C1 segment of cervical spinal cord (tissue), 14 donors: Measurements from ENCODE around the gene LRMDA.
A peak's percentile ranks its signal among the peaks of the same experiment; 100 is the strongest.

Experiments
- DNase-seq, 14 donors: peaks; one replicate each; lab custom pipeline; 2025; lab: John Stamatoyannopoulos, UW

The LRMDA gene

GRCh38 chr10:76297358-76297757 lies 865.9 kb downstream of the LRMDA start:
- DNase-seq: no peak

GRCh38 chr10:76297780-76298281 lies 866.4 kb downstream of the LRMDA start:
- DNase-seq: no peak

DNA sequence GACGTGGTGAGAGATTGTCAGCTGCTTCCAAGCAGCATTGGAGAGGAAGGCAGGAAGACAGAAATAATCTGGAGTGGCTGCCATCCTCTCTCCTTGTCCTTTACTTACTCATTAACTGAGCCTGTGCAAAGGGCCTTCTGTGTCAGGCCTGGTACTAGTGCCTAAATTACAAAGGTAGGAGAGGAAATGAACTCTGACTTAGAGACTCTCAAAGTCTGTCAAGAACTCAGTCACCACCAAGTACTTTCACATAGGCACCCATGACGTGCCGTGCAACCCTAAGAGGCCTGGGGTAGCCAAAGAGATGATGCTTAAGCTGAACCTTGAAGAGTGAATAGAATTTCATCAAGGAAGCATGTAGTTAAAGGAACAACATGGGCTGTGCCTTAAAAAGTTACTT lies 866.9 kb downstream of the LRMDA start:
- DNase-seq: no peak

DNA sequence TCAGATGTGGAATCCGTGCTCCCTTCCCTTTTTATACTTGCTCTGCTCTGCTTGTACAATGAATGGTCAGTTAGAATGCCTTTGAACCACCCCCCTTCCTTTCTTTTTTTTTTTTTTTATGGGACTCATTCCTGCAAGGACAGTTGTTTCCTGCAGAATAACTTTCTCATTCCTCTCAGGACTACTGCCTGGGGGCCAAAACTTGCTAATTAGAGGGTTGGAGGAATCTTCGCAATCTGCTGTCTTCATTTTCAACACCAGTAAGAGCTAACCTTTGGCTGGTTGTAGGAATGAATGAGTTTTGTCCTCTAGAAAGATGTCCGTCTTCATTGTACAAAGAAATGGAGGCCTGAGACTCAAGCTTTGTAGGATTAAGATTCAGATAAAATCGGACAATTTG lies 868.1 kb downstream of the LRMDA start:
- DNase-seq: no peak

- DNase-seq: no peak
Observed at GRCh38 chr10:76301211-76301610, 869.8 kb downstream of the LRMDA start.

DNA sequence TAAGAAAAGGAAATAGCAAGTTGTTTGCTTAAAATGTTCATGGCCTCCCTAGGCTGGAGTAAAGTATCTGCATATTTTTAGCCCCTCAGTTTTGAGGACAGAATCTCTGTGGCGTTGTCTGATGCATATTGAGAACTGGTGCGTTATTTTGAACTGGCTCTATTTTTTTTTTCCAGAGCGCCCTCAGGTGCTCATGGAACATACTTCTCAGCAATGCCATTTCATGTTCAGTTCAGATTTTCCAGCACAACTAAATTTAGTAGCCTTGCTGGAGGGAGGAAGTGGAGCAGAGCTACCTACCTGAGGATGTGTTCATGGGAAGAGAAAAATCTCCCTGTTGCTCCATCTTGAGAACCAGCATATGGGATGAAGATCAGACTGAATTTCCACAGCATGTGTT lies 870.5 kb downstream of the LRMDA start:
- no peak for DNase-seq

DNA sequence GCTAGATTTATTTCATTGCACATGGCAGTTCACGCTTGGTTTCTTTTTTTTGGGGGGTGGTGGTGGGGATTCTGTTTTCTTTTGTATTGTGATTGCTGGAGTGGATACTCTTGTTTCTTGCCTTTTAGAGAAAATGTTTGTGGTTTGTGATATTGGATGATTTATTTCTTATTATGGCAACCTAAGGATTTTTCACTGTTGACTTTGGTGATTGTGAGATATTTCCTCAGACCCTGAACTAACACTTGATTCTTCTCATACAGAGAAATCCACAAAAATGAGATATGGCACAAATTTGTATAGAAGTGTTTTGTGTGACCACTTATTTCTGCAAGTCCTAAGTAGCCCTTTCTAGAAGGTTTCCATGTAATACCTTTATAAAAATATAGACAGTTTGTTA lies 871.1 kb downstream of the LRMDA start:
- DNase-seq: no peak

DNA sequence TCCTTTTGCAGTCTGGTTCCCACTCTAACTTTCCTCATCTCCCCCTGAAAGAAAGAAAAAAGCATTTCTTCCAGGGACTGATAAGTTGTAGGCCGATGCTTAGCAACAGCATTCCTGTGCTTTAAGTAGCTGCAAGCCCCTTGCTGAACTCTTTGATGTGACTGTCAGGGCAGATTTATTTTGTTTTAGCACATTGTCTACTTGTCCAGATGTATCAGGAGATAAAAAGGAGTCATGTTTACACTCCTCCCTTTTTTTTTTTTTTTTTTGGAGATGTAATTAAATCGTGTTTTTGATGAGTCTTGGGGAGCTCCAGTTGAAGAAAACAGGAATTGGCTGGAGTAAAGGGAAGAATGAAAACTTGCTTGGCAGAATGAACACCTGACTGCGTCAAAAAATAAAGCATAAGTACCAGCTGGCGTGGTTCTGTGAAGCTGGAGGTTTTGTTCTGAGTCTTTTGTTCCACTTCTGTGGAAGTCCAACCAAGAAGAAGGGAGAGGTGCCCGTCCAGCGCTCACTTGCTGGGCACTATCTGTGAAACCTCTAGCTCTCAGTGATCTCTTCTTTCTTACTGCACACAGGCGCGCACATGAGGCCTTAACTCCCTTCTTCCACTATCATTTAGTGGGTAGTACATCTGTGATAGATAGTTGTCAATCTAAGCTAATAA lies 871.7 kb downstream of the LRMDA start:
- DNase-seq: no peak

DNA sequence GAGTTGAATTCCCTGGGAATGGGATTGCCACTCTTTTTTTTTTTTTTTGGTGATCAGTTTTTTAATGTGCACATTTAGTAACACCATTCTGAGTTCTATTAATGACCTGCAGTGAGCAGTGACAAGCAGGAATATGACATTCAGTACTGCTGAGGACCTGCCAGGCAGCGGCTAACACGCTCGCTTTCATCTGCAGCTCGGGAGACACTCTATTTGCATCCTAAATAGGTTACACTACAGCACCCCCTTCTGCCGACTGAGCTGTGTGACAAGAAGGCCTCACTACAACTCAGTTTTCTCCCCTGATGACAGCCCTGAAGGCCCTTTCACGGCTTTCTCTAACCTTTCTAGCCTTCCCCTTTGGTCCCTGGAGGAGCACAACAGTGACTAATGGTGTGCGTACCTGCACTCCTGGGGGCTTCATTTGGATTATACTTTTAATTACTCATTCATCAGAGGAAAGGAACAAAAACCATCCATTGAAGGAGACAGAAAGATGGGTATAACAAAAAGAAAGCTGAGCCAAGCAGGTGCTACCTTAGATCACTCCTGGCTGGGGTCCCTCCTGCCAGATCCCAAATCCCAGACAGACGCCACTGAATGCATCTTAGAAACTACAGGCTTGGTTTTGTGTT lies 872.4 kb downstream of the LRMDA start:
- peak in 10 of 14 donors; percentile 4 to 36 (median 16) for DNase-seq

DNA sequence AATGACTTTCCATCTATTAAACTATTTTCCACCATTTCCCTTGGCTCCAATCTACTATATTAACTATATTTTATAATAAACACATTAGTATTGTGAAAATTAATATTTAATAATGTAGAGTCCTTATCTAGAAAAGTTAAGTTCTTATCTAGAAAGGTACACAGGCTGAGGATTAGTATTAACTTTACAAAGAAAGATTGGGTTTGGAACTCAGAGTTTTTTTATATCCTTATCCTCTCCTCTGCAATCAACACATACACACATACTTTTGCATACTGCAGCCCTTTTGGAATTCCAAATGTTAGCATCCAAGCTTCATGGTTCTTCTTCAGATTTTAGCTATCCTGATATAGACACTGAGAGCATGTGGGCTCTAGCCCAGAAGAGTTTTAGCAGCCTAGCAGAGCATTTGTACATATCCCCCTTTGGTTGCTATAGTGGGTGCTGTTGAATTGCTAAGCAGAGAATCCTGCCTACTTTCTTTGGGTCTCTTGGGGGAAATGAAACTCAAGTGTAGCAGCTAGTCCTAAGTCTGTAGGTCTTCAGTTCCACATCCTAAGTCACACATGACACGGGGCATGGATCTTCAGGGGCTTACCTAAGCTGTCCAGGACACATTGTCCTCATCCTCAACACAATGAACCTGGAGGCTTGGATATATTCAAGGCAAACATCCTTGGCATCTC lies 874.6 kb downstream of the LRMDA start:
- no peak for DNase-seq

DNA sequence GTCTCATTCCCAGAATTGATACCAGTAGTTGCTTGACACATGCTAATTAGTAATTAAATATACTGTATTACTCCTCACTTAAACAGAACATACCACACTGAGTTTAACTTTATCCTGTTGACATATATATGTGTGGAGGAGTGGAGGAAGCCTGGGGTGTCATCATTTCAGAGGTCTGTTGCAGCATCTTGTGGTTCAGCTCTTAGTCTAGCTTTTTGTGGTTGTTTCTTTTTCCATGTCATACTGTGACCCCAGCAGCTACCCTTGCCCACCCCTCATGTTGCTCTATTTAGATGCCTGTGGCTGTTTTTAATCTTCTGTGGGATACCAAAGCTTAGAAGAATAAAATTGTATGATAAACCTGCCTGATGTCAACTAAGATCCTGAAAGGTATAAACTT lies 875.4 kb downstream of the LRMDA start:
- no peak for DNase-seq

- DNase-seq: no peak
Observed at GRCh38 chr10:76309070-76309469, 877.6 kb downstream of the LRMDA start.

GRCh38 chr10:76309741-76310587 lies 878.5 kb downstream of the LRMDA start:
- no peak for DNase-seq

GRCh38 chr10:76310588-76311080 lies 879.2 kb downstream of the LRMDA start:
- DNase-seq: no peak

GRCh38 chr10:76311752-76312636 lies 880.6 kb downstream of the LRMDA start:
- DNase-seq: no peak

- DNase-seq: no peak
Observed at GRCh38 chr10:76315240-76315639, 883.8 kb downstream of the LRMDA start.

DNA sequence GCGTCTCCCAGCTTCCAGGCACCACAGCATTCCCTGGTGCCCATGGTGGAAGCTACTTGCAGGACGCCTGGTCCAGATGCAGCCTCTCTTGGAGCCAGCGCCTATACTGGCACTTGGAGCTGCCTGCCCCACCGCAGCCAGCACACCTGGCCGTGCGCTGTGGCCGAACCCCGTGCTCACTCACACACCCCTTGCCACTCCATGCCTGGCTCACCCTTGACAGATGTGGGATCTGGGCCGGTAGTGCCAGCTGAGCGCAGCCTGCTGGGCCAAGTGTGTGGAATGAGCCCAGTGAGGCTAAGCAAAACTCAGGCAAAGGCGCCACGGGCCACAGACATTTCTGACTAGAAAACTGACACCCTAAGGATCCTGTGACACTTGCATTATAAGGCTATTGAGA lies 884.8 kb downstream of the LRMDA start:
- DNase-seq: no peak

DNA sequence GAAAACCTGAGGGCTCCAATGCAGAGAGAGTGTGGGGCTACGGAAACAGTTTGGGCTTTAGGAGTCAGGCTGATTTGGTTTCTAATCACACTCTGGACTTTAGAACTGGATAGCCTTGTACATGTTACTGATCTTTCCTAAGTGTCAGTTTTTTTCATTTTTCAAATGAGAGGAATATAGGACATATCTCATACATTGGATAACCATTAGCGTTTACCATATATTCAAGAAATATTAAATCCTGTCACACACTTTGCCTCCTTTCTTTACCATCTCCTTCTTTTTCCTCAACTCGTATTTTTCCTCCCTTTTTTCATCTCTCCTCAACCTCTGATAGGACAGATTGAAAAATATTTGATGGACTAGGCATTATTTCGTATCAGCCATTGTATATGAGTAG lies 885.7 kb downstream of the LRMDA start:
- no peak for DNase-seq

DNA sequence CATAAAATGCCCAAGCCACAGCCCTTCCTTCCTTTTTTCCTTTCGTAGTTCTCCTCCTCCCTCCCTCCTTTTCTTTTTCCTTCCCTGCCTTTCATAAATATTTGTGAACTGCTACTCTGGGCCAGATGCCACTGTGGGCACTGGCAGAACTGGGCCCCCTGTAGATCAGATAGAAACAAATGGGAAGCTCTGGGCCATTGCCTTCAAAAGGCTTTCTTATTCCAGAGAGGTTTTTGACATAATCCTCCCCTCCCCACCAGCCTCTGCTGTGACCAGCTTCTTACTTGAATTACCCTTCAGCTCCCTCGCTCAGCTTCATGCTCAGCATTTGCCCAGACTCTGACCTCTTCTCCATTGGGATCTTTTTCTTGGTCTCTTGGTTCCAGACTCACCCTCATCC lies 886.8 kb downstream of the LRMDA start:
- DNase-seq: peak in 1 of 14 donors; percentile 25

GRCh38 chr10:76319661-76320060 lies 888.2 kb downstream of the LRMDA start:
- DNase-seq: no peak

DNA sequence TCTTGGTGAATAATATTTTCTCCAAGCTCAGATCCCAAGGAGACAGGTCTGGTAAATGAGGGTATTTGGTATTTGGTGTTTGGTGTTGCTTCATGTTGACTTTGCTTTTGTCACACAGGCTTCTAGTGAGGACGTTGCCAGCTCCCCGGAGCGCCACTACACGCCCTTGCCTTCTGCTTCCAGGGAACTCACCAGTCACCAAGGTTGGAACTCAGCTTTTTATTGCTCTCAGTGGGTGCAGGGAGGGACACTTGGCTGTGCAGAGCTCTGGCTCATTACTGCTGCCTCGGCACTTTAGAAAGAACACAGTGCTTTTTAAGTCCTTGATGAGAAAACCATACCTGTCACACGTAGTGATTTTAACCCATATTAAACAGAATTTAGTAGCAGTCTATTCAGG lies 892.9 kb downstream of the LRMDA start:
- peak in 7 of 14 donors; percentile 3 to 66 (median 21) for DNase-seq
